Panc1 (cell line): Measurements from ENCODE around the gene PIGU. TPM values are rescaled to one million over a fixed set of nuclear protein-coding genes. Genes with fewer than 3 reads are reported as not detected.

ENCODE experiments used
- ATAC-seq: fragments of 200-7000 bp; cut with Tn5 transposase; 2 replicates; pipeline ENCODE4 v1.9.1; 2020; ENCODE audit warnings: mild to moderate bottlenecking, moderate library complexity
- BruUV-seq: library from RNA; stranded (reverse); fragments of 400-500 nt; replicated peaks from 2 replicates; lab custom pipeline; 2021; lab: Mats Ljungman, UMichigan
- CTCF ChIA-PET: fragments of 300-600 bp; sonication (Branson Sonifier 250); formaldehyde crosslinking; loops from one replicate; lab custom pipeline; 2022; ENCODE audit warnings: antibody characterized with exemption; lab: Charles Lee
- POLR2A ChIA-PET: fragments of 300-600 bp; sonication (Branson Sonifier 250); formaldehyde crosslinking; loops from one replicate; lab custom pipeline; 2022; ENCODE audit warnings: antibody characterized with exemption; lab: Charles Lee
- DNase-seq: peaks from one replicate; pipeline ENCODE4 v3.0.0-alpha.2; 2010; ENCODE audit warnings: low read depth, low spot score
- H3K27ac ChIP-seq: 2 replicates; pipeline ENCODE4 v1.5.1; 2011; ENCODE audit warnings: mild to moderate bottlenecking, low read length, inconsistent platforms
- H3K27me3 ChIP-seq: fragments of 200-500 bp; sonication (Bioruptor generic); 2 replicates; pipeline ENCODE4 v1.6.0; 2014; ENCODE audit warnings: low read length, inconsistent platforms; ENCODE audit not compliant: control insufficient read depth, insufficient read depth
- H3K36me3 ChIP-seq: fragments of 200-500 bp; sonication (Bioruptor generic); 2 replicates; pipeline ENCODE4 v1.5.1; 2014; ENCODE audit warnings: inconsistent platforms, mild to moderate bottlenecking, low read length, moderate library complexity; ENCODE audit not compliant: control insufficient read depth, insufficient read depth
- H3K4me1 ChIP-seq: 2 replicates; pipeline ENCODE4 v1.5.1; 2011; ENCODE audit warnings: inconsistent platforms, mild to moderate bottlenecking, low read length, moderate library complexity; ENCODE audit not compliant: control insufficient read depth, insufficient read depth
- H3K4me3 ChIP-seq, 2 experiments: 2 replicates each; pipeline ENCODE4 v1.5.1; 2011 to 2012; ENCODE audit warnings: low read depth in 2 of 2, low read length in 2 of 2, mild to moderate bottlenecking in 2 of 2, inconsistent platforms in 1 of 2, moderate library complexity in 1 of 2
- H3K9me3 ChIP-seq: fragments of 200-500 bp; sonication (Bioruptor generic); 2 replicates; pipeline ENCODE4 v1.5.1; 2014; ENCODE audit warnings: low read depth, mild to moderate bottlenecking, inconsistent platforms, low read length, moderate library complexity; ENCODE audit not compliant: control insufficient read depth, insufficient read depth
- POLR2AphosphoS5 ChIP-seq: IDR thresholded peaks from 2 replicates; pipeline ENCODE4 v1.6.1; 2012; ENCODE audit warnings: mild to moderate bottlenecking, low read depth, low read length, moderate library complexity
- SIN3A ChIP-seq: IDR thresholded peaks from 2 replicates; pipeline ENCODE4 v1.6.1; 2012; ENCODE audit warnings: low read depth, mild to moderate bottlenecking, low read length, moderate library complexity, borderline replicate concordance; ENCODE audit not compliant: insufficient read depth
- TCF7L2 ChIP-seq: IDR thresholded peaks from 2 replicates; pipeline ENCODE4 v1.6.1; 2011; ENCODE audit warnings: mild to moderate bottlenecking, low read depth, low read length, inconsistent platforms
- in situ Hi-C: cut with HindIII; loops from 2 replicates; pipeline ENCODE4 v1.10.0; 2016; ENCODE audit warnings: low sequenced_read_pairs, low pct_unique_long_range_greater_than_20kb
- intact Hi-C: fragments of 100-400 bp; cut with micrococcal nuclease; formaldehyde crosslinking; loops from one replicate; pipeline ENCODE4 v1.10.0; 2022; ENCODE audit not compliant: unreplicated experiment
- total RNA-seq: library from RNA; stranded (reverse); gene quantifications from one replicate; pipeline ENCODE4 v1.2.1, GENCODE V29; 2021; ENCODE audit not compliant: unreplicated experiment
- TF ChIP-seq, protein P1 (sequence below): fragments of 450-650 bp; IDR thresholded peaks from 2 replicates; pipeline ENCODE4 v1.5.1; 2017; ENCODE audit warnings: mild to moderate bottlenecking
- TF ChIP-seq, protein P2 (sequence below), 2 experiments: IDR thresholded peaks; 2 replicates each; pipeline ENCODE4 v1.6.1; 2011 to 2012; ENCODE audit warnings: low read depth in 2 of 2, control low read depth in 1 of 2, low read length in 1 of 2, mild to moderate bottlenecking in 1 of 2, moderate library complexity in 1 of 2; ENCODE audit not compliant: insufficient read depth in 1 of 2

PIGU gene
- total RNA-seq, 1 experiment from 2014 or later, result 22.9 TPM

DNA sequence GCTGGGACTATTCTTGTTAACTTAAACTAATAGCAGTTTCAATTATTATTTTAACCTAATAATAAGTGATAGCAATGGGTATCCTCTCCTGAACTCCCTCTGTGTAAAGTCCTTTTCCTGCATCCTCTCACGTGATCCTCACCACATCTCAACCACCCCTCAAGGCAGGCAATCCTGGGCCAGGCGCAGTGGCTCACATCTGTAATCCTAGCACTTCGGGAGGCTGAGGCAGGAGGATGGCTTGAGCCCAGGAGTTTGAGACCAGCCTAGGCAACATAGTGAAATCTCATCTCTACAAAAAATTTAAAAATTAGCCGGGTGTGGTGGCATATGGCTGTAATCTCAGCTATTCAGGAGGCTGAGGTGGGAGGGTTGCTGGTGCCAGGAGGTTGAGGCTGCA is 94.7 kb downstream of the PIGU start:
- in situ Hi-C loops, result no loop called here
- POLR2A ChIA-PET, result no interaction called here
- CTCF ChIA-PET, result no interaction called here
- Histone ChIP-seq H3K27me3 (no peaks in the 10 kb centered on the region), H3K36me3 (no peaks in the 10 kb centered on the region; the same call in 1 of the 2 replicates), H3K4me3 (no peak overlapping the region), H3K4me1 (no peaks in the 10 kb centered on the region), H3K9me3 (no peaks in the 10 kb centered on the region), H3K27ac (no peak overlapping the region)
- DNase-seq, result no peak
- intact Hi-C loops, result no loop called here
- TF ChIP-seq TCF7L2, result no peak
- TF ChIP-seq POLR2AphosphoS5, result no peak
- TF ChIP-seq, protein P1, sequence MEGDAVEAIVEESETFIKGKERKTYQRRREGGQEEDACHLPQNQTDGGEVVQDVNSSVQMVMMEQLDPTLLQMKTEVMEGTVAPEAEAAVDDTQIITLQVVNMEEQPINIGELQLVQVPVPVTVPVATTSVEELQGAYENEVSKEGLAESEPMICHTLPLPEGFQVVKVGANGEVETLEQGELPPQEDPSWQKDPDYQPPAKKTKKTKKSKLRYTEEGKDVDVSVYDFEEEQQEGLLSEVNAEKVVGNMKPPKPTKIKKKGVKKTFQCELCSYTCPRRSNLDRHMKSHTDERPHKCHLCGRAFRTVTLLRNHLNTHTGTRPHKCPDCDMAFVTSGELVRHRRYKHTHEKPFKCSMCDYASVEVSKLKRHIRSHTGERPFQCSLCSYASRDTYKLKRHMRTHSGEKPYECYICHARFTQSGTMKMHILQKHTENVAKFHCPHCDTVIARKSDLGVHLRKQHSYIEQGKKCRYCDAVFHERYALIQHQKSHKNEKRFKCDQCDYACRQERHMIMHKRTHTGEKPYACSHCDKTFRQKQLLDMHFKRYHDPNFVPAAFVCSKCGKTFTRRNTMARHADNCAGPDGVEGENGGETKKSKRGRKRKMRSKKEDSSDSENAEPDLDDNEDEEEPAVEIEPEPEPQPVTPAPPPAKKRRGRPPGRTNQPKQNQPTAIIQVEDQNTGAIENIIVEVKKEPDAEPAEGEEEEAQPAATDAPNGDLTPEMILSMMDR, result no peak
- TF ChIP-seq SIN3A, result no peak
- TF ChIP-seq, protein P2, sequence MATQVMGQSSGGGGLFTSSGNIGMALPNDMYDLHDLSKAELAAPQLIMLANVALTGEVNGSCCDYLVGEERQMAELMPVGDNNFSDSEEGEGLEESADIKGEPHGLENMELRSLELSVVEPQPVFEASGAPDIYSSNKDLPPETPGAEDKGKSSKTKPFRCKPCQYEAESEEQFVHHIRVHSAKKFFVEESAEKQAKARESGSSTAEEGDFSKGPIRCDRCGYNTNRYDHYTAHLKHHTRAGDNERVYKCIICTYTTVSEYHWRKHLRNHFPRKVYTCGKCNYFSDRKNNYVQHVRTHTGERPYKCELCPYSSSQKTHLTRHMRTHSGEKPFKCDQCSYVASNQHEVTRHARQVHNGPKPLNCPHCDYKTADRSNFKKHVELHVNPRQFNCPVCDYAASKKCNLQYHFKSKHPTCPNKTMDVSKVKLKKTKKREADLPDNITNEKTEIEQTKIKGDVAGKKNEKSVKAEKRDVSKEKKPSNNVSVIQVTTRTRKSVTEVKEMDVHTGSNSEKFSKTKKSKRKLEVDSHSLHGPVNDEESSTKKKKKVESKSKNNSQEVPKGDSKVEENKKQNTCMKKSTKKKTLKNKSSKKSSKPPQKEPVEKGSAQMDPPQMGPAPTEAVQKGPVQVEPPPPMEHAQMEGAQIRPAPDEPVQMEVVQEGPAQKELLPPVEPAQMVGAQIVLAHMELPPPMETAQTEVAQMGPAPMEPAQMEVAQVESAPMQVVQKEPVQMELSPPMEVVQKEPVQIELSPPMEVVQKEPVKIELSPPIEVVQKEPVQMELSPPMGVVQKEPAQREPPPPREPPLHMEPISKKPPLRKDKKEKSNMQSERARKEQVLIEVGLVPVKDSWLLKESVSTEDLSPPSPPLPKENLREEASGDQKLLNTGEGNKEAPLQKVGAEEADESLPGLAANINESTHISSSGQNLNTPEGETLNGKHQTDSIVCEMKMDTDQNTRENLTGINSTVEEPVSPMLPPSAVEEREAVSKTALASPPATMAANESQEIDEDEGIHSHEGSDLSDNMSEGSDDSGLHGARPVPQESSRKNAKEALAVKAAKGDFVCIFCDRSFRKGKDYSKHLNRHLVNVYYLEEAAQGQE (IDR thresholded peaks at IDR 0.05; ENCODE audit: insufficient read depth in 1 of 2, low read depth in 2 of 2, low read length in 1 of 2), result no peak
- ATAC-seq, result no peak
- BruUV-seq, result no TSS peak

- H3K27ac ChIP-seq, result no peak overlapping the region
- no peaks in the 10 kb centered on the region; the same call in 1 of the 2 replicates for H3K36me3 ChIP-seq
- in situ Hi-C loops (no loop called here), intact Hi-C loops (no loop called here)
- TF ChIP-seq, protein P2 (IDR thresholded peaks at IDR 0.05; ENCODE audit: insufficient read depth in 1 of 2, low read depth in 2 of 2, low read length in 1 of 2), result no peak
- TF ChIP-seq SIN3A, result no peak
- TF ChIP-seq POLR2AphosphoS5, result no peak
- TF ChIP-seq, protein P1, result no peak
- TF ChIP-seq TCF7L2, result no peak
- no peak overlapping the region for H3K4me3 ChIP-seq
- no peak for ATAC-seq
- no peaks in the 10 kb centered on the region for H3K4me1 ChIP-seq
- no peaks in the 10 kb centered on the region for H3K9me3 ChIP-seq
- no peak for DNase-seq
- ChIA-PET POLR2A (no interaction called here), CTCF (no interaction called here)
- H3K27me3 ChIP-seq, result no peaks in the 10 kb centered on the region
- no TSS peak for BruUV-seq
These were observed 95.3 kb downstream of the PIGU start for GRCh38 chr20:34581341-34582184.
